NCI-H69 (cell line): ENCODE data around the gene AADAC.
"Not testable (repeated sequence)": the region's sequence is repeated elsewhere in the genome, so short reads cannot be mapped to it uniquely, and the experiment has no call there.

ENCODE experiments used
- DNase-seq: peaks from one replicate; lab custom pipeline; 2025; lab: John Stamatoyannopoulos, UW

Gene AADAC

GRCh38 chr3:151856118-151856517 lies 42.2 kb downstream of the AADAC start:
- DNase-seq: peak; percentile 33

- DNase-seq: no peak
Measured at GRCh38 chr3:151856641-151857040, 42.7 kb downstream of the AADAC start.

GRCh38 chr3:151859233-151859673 lies 45.3 kb downstream of the AADAC start:
- peak; percentile 5 for DNase-seq

GRCh38 chr3:151859905-151860304 lies 46.0 kb downstream of the AADAC start:
- DNase-seq: peak; percentile 13

GRCh38 chr3:151863611-151864010 lies 49.7 kb downstream of the AADAC start:
- DNase-seq: no peak

- DNase-seq: peak; percentile 5
Measured at GRCh38 chr3:151864423-151865101, 50.6 kb downstream of the AADAC start.

- peak; percentile 79 for DNase-seq
Measured at GRCh38 chr3:151866711-151867410, 52.9 kb downstream of the AADAC start.

- DNase-seq: peak; percentile 62
Measured at GRCh38 chr3:151867666-151868065, 53.8 kb downstream of the AADAC start.

GRCh38 chr3:151869181-151869580 lies 55.3 kb downstream of the AADAC start:
- peak; percentile 2 for DNase-seq

- DNase-seq: no peak
Measured at GRCh38 chr3:151871639-151872468, 57.9 kb downstream of the AADAC start.

- DNase-seq: peak; percentile 12
Measured at GRCh38 chr3:151873398-151873797, 59.5 kb downstream of the AADAC start, which contains the start of gene SUCNR1. Gene SUCNR1, plus strand, starts transcription at chr3:151873643. Its CDS starts 6,250 bp downstream, at chr3:151879893.

GRCh38 chr3:151874079-151874478 lies 60.2 kb downstream of the AADAC start:
- DNase-seq: not testable (repeated sequence)

GRCh38 chr3:151875759-151876158 lies 61.8 kb downstream of the AADAC start:
- DNase-seq: peak; percentile 13

- DNase-seq: no peak
Measured at GRCh38 chr3:151877269-151877668, 63.4 kb downstream of the AADAC start.
